Activated T-helper 1 cell treated with anti-CD3 and anti-CD28 coated beads, Interleukin-12 subunit alpha, Interleukin-12 subunit beta, Interleukin-2, Interleukin-4 antibody, amounts not matched to agents 30 ng/mL and 10 ng/mL and 1 ng/mL, durations not matched to agents 14 hours and 24 hours and 36 hours (primary cell): Measurements from ENCODE around the gene RNF7. TPM values are rescaled to one million over a fixed set of nuclear protein-coding genes. Genes with fewer than 3 reads are reported as not detected.
A peak's percentile ranks its signal among the peaks of the same experiment; 100 is the strongest.
"Not testable (repeated sequence)": the region's sequence is repeated elsewhere in the genome, so short reads cannot be mapped to it uniquely, and the experiment has no call there.

Experiments
- DNase-seq: peaks from one replicate; pipeline ENCODE4 v3.0.0; 2021; ENCODE audit warnings: low spot score
- H3K27ac Mint-ChIP-seq: one replicate; pipeline ENCODE4 v1.8.0; 2021; ENCODE audit warnings: mild to moderate bottlenecking, mixed read lengths
- H3K27me3 Mint-ChIP-seq: one replicate; pipeline ENCODE4 v1.8.0; 2022; ENCODE audit warnings: mild to moderate bottlenecking, moderate library complexity, mixed read lengths; ENCODE audit not compliant: insufficient read depth
- H3K36me3 Mint-ChIP-seq: one replicate; pipeline ENCODE4 v1.8.0; 2021; ENCODE audit warnings: low read depth, mixed read lengths
- H3K4me1 Mint-ChIP-seq: one replicate; pipeline ENCODE4 v1.8.0; 2021; ENCODE audit warnings: low read depth, mixed read lengths
- H3K4me3 Mint-ChIP-seq: one replicate; pipeline ENCODE4 v1.8.0; 2021; ENCODE audit warnings: mild to moderate bottlenecking, moderate library complexity, mixed read lengths
- H3K9me3 Mint-ChIP-seq: one replicate; pipeline ENCODE4 v1.8.0; 2021; ENCODE audit warnings: mixed read lengths
- intact Hi-C: fragments of 100-400 bp; cut with micrococcal nuclease; formaldehyde crosslinking; loops from one replicate; pipeline ENCODE4 v1.15.1; 2024
- total RNA-seq: library from RNA; stranded (reverse); gene quantifications from 2 replicates; pipeline ENCODE4 v1.2.3, GENCODE V29; 2022

RNF7 gene
- total RNA-seq, result 70.5 and 70.9 TPM in 2 replicates

GRCh38 chr3:141738022-141738890 lies at the start of gene RNF7:
Gene RNF7, plus strand, starts transcription at chr3:141738298. Its CDS starts 44 bp downstream, at chr3:141738342.
- DNase-seq, result peak; percentile 97
- Mint-ChIP-seq H3K9me3 (no peaks in the 10 kb centered on the region), H3K27ac (peak within 1 kb of the TSS; percentile 99), H3K36me3 (peaks cover 10% of the 10 kb centered on the region), H3K4me3 (peak within 1 kb of the TSS; percentile 100), H3K4me1 (peaks cover 30% of the 10 kb centered on the region), H3K27me3 (peaks cover 5% of the 10 kb centered on the region)
- intact Hi-C loops, result loop anchor here (1.0 to 10.0 kb wide), 17 partner anchors 58 to 1267 kb away; partner anchors contain the start of genes GK5, PLS1, SLC25A36 and TFDP2

- no peaks in the 10 kb centered on the region for H3K36me3 Mint-ChIP-seq
- DNase-seq, result no peak
- H3K27ac Mint-ChIP-seq, result no peak overlapping the region
- no peaks in the 10 kb centered on the region for H3K9me3 Mint-ChIP-seq
- intact Hi-C loops, result no loop called here
- no peaks in the 10 kb centered on the region for H3K27me3 Mint-ChIP-seq
- H3K4me3 Mint-ChIP-seq, result no peak overlapping the region
- peaks cover 13% of the 10 kb centered on the region for H3K4me1 Mint-ChIP-seq
Measured at GRCh38 chr3:141690431-141691072, 47.5 kb upstream of the RNF7 start.

- intact Hi-C loops, H3K4me3 Mint-ChIP-seq: not testable (repeated sequence)
Measured at GRCh38 chr3:141691471-141691870, 46.6 kb upstream of the RNF7 start.

GRCh38 chr3:141692973-141693372 lies 45.1 kb upstream of the RNF7 start:
- H3K9me3 Mint-ChIP-seq, H3K4me1 Mint-ChIP-seq, H3K27me3 Mint-ChIP-seq, H3K36me3 Mint-ChIP-seq, H3K27ac Mint-ChIP-seq, DNase-seq, H3K4me3 Mint-ChIP-seq, intact Hi-C loops: not testable (repeated sequence)

More at GRCh38 chr3:141691471-141691870, 46.6 kb upstream of the RNF7 start:
- H3K36me3 Mint-ChIP-seq, H3K9me3 Mint-ChIP-seq, H3K4me1 Mint-ChIP-seq, DNase-seq, H3K27me3 Mint-ChIP-seq, H3K27ac Mint-ChIP-seq: not testable (repeated sequence)

GRCh38 chr3:141699324-141699723 lies 38.8 kb upstream of the RNF7 start:
- H3K4me1 Mint-ChIP-seq, result no peaks in the 10 kb centered on the region
- H3K4me3 Mint-ChIP-seq, result no peak overlapping the region

GRCh38 chr3:141699897-141700296 lies 38.2 kb upstream of the RNF7 start:
- H3K4me3 Mint-ChIP-seq, result no peak overlapping the region
- H3K36me3 Mint-ChIP-seq, result no peaks in the 10 kb centered on the region
- H3K27me3 Mint-ChIP-seq, result peaks cover 7% of the 10 kb centered on the region
- intact Hi-C loops, result no loop called here
- no peak overlapping the region for H3K27ac Mint-ChIP-seq
- no peak for DNase-seq
- no peaks in the 10 kb centered on the region for H3K4me1 Mint-ChIP-seq
- H3K9me3 Mint-ChIP-seq, result no peaks in the 10 kb centered on the region

More at GRCh38 chr3:141699324-141699723, 38.8 kb upstream of the RNF7 start:
- no peaks in the 10 kb centered on the region for H3K36me3 Mint-ChIP-seq
- peaks cover 7% of the 10 kb centered on the region for H3K27me3 Mint-ChIP-seq
- no peak overlapping the region for H3K27ac Mint-ChIP-seq
- no peak for DNase-seq
- no peaks in the 10 kb centered on the region for H3K9me3 Mint-ChIP-seq
- intact Hi-C loops, result no loop called here

- intact Hi-C loops, H3K9me3 Mint-ChIP-seq, DNase-seq, H3K4me1 Mint-ChIP-seq, H3K4me3 Mint-ChIP-seq, H3K36me3 Mint-ChIP-seq, H3K27ac Mint-ChIP-seq, H3K27me3 Mint-ChIP-seq: not testable (repeated sequence)
Measured at GRCh38 chr3:141703367-141703766, 34.7 kb upstream of the RNF7 start.

GRCh38 chr3:141707741-141708203 lies 30.3 kb upstream of the RNF7 start:
- Mint-ChIP-seq H3K27ac (no peak overlapping the region), H3K9me3 (no peaks in the 10 kb centered on the region), H3K4me1 (no peaks in the 10 kb centered on the region), H3K36me3 (no peaks in the 10 kb centered on the region), H3K4me3 (no peak overlapping the region), H3K27me3 (peaks cover 12% of the 10 kb centered on the region)
- intact Hi-C loops, result no loop called here
- DNase-seq, result no peak

- no peaks in the 10 kb centered on the region for H3K36me3 Mint-ChIP-seq
Measured at GRCh38 chr3:141708367-141708766, 29.7 kb upstream of the RNF7 start.

GRCh38 chr3:141709126-141709770 lies 28.9 kb upstream of the RNF7 start:
- intact Hi-C loops, result no loop called here

More at GRCh38 chr3:141708367-141708766, 29.7 kb upstream of the RNF7 start:
- intact Hi-C loops, result no loop called here
- Mint-ChIP-seq H3K4me3 (no peak overlapping the region), H3K27me3 (peaks cover 12% of the 10 kb centered on the region), H3K27ac (no peak overlapping the region), H3K4me1 (no peaks in the 10 kb centered on the region), H3K9me3 (no peaks in the 10 kb centered on the region)
- DNase-seq, result no peak

GRCh38 chr3:141710121-141710520 lies 28.0 kb upstream of the RNF7 start:
- Mint-ChIP-seq H3K27me3 (peaks cover 6% of the 10 kb centered on the region), H3K27ac (no peak overlapping the region), H3K4me3 (no peak overlapping the region), H3K4me1 (no peaks in the 10 kb centered on the region), H3K9me3 (no peaks in the 10 kb centered on the region), H3K36me3 (no peaks in the 10 kb centered on the region)
- intact Hi-C loops, result no loop called here
- no peak for DNase-seq

More at GRCh38 chr3:141709126-141709770, 28.9 kb upstream of the RNF7 start:
- no peak overlapping the region for H3K27ac Mint-ChIP-seq
- no peak overlapping the region for H3K4me3 Mint-ChIP-seq
- no peak for DNase-seq
- no peaks in the 10 kb centered on the region for H3K9me3 Mint-ChIP-seq
- no peaks in the 10 kb centered on the region for H3K4me1 Mint-ChIP-seq
- no peaks in the 10 kb centered on the region for H3K36me3 Mint-ChIP-seq
- peaks cover 7% of the 10 kb centered on the region for H3K27me3 Mint-ChIP-seq

- no peak for DNase-seq
- no peaks in the 10 kb centered on the region for H3K4me1 Mint-ChIP-seq
- no peak overlapping the region for H3K27ac Mint-ChIP-seq
- peaks cover 4% of the 10 kb centered on the region for H3K27me3 Mint-ChIP-seq
- no peak overlapping the region for H3K4me3 Mint-ChIP-seq
- intact Hi-C loops, result no loop called here
- H3K9me3 Mint-ChIP-seq, result no peaks in the 10 kb centered on the region
- H3K36me3 Mint-ChIP-seq, result no peaks in the 10 kb centered on the region
Measured at GRCh38 chr3:141710888-141711616, 27.0 kb upstream of the RNF7 start.
